Activated CD8-positive, alpha-beta memory T cell treated with anti-CD3 and anti-CD28 coated beads, Interleukin-2, amount 50 U/mL, for 24 hours (primary cell): ENCODE measurements around the gene OR9G1.
"Not testable (repeated sequence)": the region's sequence is repeated elsewhere in the genome, so short reads cannot be mapped to it uniquely, and the experiment has no call there.

Experiments used
- DNase-seq: peaks from one replicate; pipeline ENCODE4 v3.0.0-alpha.2; 2020; ENCODE audit errors: extremely low read depth

Gene OR9G1

DNA sequence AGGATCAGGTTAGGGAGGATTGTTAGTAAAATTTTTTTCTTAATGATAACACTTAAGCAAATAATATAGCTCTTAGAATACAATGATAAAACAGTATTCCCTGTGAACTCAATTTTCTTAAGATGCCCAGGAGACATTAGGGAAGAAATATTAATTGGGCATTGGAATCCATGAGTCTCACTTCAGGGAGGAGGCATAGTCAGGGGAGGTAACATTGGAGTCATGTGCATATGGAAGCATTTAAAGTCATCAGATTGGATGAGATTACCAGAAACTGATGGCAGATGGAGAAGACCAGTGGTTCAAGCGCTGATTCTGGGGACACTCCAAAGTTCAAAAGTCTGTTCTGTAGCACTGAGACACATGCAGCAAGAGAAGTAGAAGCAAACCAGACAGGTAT lies at the start of gene OR9G1:
Gene OR9G1 (plus strand): TSS at position 301 of the 400 bp plus-strand sequence. CDS start 1,293 bp downstream, outside the sequence.
- no peak for DNase-seq

DNA sequence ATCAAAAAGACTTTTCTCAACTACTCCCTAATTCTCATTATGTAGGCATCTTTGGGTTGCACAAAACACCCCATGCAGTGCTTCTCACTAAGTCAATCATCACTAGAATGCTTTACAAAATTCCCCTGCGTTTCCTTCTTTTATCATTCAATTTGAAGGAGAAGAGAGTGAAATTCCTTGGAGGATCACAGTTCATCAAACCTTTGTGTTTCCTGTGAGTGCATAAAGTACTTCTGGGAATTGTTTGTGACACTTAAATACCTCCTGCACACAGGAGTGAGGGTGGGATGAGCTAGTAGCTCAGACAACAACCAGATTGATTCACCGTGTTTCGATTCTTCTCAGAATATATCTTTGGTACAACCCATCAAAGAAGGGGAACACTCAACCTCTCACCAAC lies 39.1 kb upstream of the OR9G1 start:
- DNase-seq: no peak

DNA sequence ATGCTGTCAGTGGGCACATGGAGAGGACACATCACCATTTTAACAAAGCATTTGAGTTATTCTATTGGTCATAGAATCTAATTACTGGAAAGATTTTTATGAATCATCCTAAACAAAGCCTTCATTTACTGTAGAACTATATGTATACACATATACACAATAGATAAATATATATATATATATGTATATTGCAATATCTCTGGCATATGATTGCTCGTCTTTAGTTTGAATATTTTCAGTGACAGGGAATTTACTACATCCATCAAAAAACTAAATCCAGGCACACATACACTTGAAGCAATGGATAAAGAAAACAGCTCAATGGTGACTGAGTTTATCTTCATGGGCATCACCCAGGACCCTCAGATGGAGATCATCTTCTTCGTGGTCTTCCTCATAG lies 35.5 kb upstream of the OR9G1 start, which contains the start of gene OR5AR1:
Gene OR5AR1 (plus strand): TSS at position 301 of the 400 bp plus-strand sequence. CDS start 0 bp downstream, at position 301.
- DNase-seq: no peak

- DNase-seq: no peak
These were observed 27.9 kb upstream of the OR9G1 start for GRCh38 chr11:56670984-56671383.

- DNase-seq: no peak
These were observed 10.3 kb upstream of the OR9G1 start for GRCh38 chr11:56688554-56689100.

GRCh38 chr11:56691179-56691578 lies 7.7 kb upstream of the OR9G1 start:
- DNase-seq: not testable (repeated sequence)

DNA sequence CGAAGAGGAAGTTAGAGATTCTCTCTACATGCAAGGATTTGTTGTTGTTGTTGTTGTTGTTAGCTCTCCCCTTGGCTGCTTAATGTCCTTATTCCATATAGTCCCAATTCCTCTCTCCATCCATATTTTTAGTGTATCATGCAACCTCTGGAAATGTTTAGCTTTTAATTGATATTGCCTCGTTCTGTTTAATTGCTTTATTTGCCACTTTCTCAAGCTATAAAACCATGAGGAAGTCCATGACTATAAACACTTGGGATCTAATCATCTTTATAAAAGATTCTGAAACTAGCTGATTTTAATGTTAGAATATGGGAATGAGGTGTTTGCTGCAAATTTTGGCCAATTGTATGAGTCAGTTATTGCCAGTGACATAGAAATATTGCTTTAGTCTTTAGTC lies 5.5 kb upstream of the OR9G1 start:
- DNase-seq: no peak

DNA sequence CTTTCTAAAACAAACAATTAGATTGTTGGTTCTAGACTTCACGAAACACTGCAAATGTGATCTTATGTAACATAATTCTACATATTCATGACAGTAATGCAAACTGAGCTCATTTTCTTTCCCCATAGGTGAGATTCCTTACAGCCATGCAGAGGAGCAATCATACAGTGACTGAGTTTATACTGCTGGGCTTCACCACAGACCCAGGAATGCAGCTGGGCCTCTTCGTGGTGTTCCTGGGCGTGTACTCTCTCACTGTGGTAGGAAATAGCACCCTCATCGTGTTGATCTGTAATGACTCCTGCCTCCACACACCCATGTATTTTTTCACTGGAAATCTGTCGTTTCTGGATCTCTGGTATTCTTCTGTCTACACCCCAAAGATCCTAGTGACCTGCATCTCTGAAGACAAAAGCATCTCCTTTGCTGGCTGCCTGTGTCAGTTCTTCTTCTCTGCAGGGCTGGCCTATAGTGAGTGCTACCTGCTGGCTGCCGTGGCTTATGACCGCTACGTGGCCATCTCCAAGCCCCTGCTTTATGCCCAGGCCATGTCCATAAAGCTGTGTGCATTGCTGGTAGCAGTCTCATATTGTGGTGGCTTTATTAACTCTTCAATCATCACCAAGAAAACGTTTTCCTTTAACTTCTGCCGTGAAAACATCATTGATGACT lies 1.5 kb downstream of the OR9G1 start:
- no peak for DNase-seq

DNA sequence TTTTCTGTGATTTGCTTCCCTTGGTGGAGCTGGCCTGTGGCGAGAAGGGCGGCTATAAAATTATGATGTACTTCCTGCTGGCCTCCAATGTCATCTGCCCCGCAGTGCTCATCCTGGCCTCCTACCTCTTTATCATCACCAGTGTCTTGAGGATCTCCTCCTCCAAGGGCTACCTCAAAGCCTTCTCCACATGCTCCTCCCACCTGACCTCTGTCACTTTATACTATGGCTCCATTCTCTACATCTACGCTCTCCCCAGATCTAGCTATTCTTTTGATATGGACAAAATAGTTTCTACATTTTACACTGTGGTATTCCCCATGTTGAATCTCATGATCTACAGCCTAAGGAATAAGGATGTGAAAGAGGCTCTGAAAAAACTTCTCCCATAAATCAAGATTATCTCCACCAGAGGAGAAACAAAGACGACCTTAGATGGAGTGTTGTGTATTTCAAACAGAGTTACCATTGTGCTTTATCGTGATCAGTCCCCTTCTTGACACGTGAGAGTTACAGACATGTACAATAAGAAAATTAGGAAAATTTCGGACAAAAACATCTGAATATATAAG lies 2.1 kb downstream of the OR9G1 start:
- no peak for DNase-seq

- DNase-seq: no peak
These were observed 7.0 kb downstream of the OR9G1 start for GRCh38 chr11:56705784-56706396.

DNA sequence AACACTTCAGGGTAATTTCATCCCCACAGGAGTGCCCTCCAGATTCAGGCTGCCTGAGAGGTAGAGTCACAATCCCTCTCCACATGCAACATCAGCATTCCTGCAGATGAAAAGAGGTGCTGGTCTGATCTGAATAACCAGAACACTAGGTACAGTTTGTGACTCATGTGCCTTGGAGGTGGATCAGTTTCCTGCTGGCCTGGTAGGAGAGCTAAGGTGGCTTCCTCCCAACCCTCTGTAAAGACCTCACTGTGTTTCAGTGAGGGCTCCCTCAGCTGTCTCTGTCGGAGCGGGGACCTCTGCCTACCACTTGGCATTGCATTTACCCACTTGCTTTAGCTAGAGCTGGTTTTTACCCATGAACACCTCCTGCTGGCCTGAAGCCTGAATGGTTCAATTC lies 7.6 kb downstream of the OR9G1 start:
- DNase-seq: no peak

GRCh38 chr11:56714206-56714605 lies 15.3 kb downstream of the OR9G1 start:
- no peak for DNase-seq

- DNase-seq: no peak
These were observed 17.5 kb downstream of the OR9G1 start for GRCh38 chr11:56716379-56716854.

DNA sequence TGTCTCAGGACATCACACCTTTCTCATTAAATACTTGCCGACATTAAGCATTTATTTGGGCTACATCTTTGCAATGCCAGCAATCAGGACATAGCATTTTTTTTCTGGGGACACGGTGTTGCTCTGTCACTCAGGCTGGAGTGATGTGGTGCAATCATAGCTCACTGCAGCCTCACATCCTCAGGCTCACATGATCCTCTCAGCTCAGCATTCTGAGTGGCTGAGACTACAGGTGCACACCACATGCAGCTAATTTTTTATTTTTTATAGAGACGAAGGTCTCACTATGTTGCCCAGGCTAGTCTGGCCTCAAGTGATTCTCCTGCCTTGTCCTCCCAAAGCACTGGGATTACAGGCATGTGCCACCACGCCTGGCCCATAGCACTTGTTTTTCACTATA lies 21.6 kb downstream of the OR9G1 start:
- no peak for DNase-seq

GRCh38 chr11:56740107-56740506 lies 41.2 kb downstream of the OR9G1 start:
- DNase-seq: no peak

- no peak for DNase-seq
These were observed 42.0 kb downstream of the OR9G1 start for GRCh38 chr11:56740886-56741285.

DNA sequence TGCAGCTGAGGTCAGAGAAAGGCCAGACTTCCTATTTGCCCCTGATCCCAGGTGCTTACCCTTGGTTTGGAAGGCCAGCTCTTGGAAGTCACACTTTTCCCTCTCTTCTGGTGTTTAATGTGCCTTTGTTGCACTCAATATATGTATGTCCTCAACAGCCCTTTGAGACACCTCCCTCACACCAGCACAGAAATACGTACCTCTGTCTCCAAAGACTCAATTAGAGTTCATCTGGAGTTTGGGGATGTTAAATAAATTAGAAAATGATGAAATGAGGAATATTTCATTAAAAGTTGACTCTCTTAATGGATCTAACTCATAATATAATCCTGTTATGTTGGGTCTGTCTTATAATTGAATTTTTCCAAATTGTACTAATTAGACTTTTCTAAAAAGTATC lies 49.7 kb downstream of the OR9G1 start, which contains the start of gene OR9G4:
Gene OR9G4 (minus strand): TSS at position 101 of the 400 bp plus-strand sequence. CDS start 4,931 bp downstream, outside the sequence.
- no peak for DNase-seq

- DNase-seq: no peak
These were observed 51.3 kb downstream of the OR9G1 start for GRCh38 chr11:56750190-56750589.

GRCh38 chr11:56751480-56751879 lies 52.6 kb downstream of the OR9G1 start:
- no peak for DNase-seq
